HUES64 (cell line): Measurements from ENCODE around the gene PLEKHM1.
"Not testable (repeated sequence)": the region's sequence is repeated elsewhere in the genome, so short reads cannot be mapped to it uniquely, and the experiment has no call there.

Experiments used
- H3K27ac ChIP-seq: 2 replicates; pipeline ENCODE4 v1.7.0; 2013; ENCODE audit warnings: low read depth, low read length, inconsistent platforms
- H3K27me3 ChIP-seq: 2 replicates; pipeline ENCODE4 v1.6.1; 2013; ENCODE audit warnings: mild to moderate bottlenecking, low read length; ENCODE audit not compliant: insufficient read depth
- H3K36me3 ChIP-seq: 2 replicates; pipeline ENCODE4 v1.6.1; 2013; ENCODE audit warnings: mild to moderate bottlenecking, low read length; ENCODE audit not compliant: insufficient read depth
- H3K4me1 ChIP-seq: 2 replicates; pipeline ENCODE4 v1.6.1; 2013; ENCODE audit warnings: mild to moderate bottlenecking, low read length, moderate library complexity; ENCODE audit not compliant: insufficient read depth
- H3K4me3 ChIP-seq: 2 replicates; pipeline ENCODE4 v1.5.1; 2013; ENCODE audit warnings: mild to moderate bottlenecking, low read length, moderate library complexity
- H3K9ac ChIP-seq: 2 replicates; pipeline ENCODE4 v1.6.1; 2013; ENCODE audit warnings: mild to moderate bottlenecking, low read depth, low read length
- H3K9me3 ChIP-seq: 2 replicates; pipeline ENCODE4 v1.6.1; 2013; ENCODE audit warnings: low read depth, low read length; ENCODE audit not compliant: insufficient read depth
- WGBS: fragments of 150-250, 120-280 bp; methylation state at CpG from one replicate; pipeline ENCODE4 v1.1.7; 2013; ENCODE audit warnings: missing lambda C conversion rate; 5-methylcytosine and 5-hydroxymethylcytosine counted together

The PLEKHM1 gene

DNA sequence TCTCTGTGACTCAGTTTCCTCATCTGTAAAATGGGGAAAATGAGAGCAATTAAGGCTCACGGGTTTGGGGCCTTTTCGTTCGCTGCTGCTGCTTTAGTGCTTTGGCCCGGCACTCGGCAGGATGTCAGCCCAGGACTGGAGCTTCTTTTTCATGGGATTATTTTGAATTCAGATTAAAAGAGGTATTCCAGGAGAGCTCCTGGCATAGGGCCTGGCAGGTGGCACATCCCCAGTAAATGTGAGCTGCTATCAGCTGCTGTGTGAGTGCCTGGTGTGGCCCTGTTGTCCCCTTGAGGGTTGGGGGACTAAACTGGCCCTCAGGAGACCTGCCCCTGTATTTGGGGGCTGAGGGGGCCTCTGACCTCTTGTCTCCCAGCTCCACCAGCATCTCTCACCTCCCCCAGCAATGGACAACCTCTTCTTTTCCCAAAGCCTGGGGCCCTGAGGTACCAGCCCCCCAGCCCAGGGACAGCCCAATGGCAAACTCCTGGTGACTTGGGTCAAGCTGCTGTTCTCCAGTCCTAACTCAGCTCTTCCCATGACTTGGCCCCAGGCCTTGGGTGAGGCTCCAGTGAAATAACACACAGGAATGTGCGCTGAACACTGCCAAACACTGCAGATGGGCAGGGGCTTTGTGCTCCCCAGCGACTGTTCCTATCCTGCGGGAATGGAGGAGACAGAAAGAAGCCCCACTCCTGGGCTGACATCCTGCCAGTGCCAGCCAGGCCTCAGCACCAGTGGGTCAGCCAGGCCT lies 43.5 kb downstream of the PLEKHM1 start:
- not testable (repeated sequence) for H3K4me1 ChIP-seq, H3K36me3 ChIP-seq, H3K9me3 ChIP-seq, H3K27ac ChIP-seq, H3K9ac ChIP-seq, H3K27me3 ChIP-seq, H3K4me3 ChIP-seq
- WGBS = 94% methylated on average over 8 of the region's 8 CpGs

DNA sequence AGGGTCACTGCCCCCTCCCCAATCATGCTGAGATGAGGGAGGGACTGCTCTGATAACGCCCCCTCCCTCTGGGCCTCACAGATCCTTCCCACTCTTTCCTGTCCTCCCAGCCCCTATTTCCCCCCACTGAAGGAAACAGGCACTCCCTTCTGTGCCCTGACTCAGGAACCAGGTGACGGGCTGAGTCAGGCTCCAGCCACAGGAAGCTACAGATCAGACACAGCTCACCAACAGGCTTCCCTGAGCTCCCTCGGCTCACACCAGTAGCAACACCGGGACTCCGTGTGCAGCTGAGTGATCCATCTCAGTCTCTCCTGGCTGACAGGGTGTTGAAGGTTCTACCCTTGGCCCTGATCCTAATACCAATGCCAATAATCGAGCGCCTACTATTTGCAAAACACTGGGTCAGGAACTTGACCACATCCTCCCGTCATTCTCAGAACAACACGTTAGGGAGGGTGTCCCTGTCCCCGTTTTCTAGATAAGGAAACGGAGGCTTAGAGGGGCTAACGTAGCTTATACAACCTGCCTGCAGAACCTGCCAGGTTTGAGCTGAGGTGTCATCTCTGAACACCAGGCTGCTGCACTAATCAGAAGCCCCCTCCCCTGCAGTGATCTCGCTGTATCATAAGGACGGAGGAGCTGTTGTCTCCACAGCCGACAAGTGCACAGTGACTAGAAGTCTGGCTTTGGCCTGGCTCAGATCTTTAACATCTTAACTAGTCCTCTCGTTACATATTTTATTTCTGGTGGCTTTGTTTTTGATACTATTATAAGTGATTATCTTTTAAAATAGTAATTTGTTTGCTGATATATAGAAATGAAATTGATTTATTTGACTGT lies 44.4 kb downstream of the PLEKHM1 start:
- H3K9ac ChIP-seq, H3K27me3 ChIP-seq, H3K4me3 ChIP-seq, H3K9me3 ChIP-seq, H3K27ac ChIP-seq, H3K4me1 ChIP-seq, H3K36me3 ChIP-seq: not testable (repeated sequence)
- WGBS = 82% methylated on average over 15 of the region's 16 CpGs

DNA sequence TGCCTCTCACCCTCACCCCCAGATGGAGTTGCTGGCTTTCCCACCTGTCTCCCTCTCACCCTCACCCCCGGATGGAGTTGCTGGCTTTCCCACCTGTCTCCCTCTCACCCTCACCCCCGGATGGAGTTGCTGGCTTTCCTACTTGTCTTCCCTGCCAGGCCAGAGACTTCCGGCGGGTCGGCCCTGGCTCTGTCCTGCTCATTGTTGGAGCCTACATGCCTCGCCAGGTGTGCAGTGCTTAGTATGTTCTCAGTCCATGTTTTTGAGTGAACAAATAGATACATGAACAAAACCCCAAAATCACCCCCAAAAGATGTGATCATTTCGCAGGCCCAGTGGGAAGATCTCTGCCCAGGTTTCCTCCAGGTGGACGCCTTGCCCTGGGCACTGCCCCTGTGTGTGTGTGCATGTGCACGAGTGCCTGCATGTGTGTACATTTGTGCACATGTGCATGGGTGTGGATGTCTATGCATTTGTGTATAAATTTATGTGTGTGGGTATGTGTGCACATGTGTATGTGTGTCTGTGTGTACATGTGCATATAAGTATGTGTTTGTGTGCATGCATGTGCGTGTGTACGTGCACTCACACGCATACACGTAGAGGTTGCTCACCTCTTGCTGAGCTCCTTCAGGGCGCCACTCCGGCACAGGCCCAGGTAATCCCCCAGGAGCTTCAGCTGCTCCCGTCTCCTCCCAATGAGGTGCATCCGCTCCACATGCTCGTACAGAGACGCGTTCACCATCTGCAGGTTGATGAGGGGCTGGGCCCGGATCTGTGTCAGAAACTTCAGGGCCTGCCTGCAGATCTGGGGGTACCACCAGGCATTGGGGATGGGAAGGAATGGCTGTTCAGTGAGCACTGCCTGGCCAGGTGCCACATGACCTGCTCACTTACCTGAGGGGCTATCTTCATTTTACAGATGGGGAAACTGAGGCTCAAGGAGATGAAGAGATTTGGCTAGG lies 45.4 kb downstream of the PLEKHM1 start:
- not testable (repeated sequence) for H3K27ac ChIP-seq, H3K27me3 ChIP-seq, H3K4me3 ChIP-seq, H3K4me1 ChIP-seq, H3K36me3 ChIP-seq, H3K9ac ChIP-seq, H3K9me3 ChIP-seq
- 94% methylated on average over 21 of the region's 21 CpGs for WGBS

DNA sequence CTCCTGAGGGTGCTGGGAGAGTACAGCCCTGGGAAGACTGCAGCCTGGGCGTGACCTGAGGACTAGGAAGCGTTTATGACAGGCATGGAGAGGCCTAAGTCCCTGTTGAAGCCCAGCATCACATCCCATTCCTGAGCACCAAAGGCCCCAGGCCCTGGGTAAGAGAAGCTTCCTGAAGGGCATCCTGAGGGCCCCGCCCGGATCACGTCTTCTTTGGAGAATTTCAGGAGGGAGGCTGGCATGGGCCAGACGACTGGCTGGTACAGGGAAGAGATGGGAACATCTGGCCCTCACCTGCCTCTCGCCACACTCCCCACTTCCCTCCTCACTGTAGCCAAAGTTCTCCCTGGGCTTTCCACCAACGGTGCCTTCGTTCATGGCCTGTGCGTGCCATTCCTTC lies 46.2 kb downstream of the PLEKHM1 start:
- not testable (repeated sequence) for H3K9me3 ChIP-seq, H3K4me3 ChIP-seq, H3K27me3 ChIP-seq, H3K27ac ChIP-seq, H3K9ac ChIP-seq, H3K36me3 ChIP-seq, H3K4me1 ChIP-seq
- 88% methylated on average over 8 of the region's 10 CpGs for WGBS

DNA sequence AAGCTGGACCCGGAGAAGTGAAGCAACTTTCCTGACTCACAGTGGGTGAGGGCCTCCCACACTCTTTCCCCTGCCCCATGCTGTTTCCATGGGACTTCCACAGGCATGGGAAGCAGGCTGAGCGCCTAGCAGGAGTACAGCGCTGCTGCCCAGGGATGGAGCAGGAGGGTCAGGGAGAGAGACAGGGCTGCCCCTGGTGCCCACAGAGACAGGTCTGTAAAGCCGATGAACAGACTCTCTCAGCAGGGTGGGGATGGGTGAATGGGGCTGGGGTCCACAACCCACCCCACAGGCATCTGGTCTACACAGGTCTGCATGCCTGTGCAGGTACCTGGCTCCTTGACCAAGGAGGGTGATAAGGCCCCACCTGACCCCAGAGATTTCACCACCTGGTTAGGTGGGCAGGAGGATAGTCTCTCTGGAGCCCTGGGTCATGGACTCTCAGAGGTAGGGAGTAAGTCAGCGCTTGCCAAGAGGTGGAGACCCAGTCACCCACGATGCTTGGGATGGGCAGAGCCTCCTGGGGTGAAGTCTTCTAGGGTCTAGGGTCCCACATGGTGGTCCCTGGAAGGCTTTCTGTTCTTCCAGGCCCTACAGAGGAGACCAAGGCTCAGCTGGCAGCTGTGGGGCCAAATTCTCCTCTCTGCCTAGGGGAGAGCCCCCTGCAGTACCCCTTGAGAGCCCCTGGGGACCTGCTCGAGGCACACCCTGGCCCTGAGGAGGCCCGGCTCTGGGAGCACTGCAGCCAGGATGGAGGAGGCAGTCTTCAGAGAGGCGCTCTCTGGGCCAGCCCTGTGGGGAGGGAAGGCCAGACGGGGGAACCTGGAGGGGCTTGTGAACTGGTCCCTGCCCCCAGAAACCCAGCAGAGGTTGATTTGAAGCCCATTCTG lies 46.9 kb downstream of the PLEKHM1 start:
- not testable (repeated sequence) for H3K27ac ChIP-seq, H3K9me3 ChIP-seq, H3K4me1 ChIP-seq, H3K27me3 ChIP-seq, H3K36me3 ChIP-seq, H3K9ac ChIP-seq, H3K4me3 ChIP-seq
- 92% methylated on average over 7 of the region's 10 CpGs for WGBS

DNA sequence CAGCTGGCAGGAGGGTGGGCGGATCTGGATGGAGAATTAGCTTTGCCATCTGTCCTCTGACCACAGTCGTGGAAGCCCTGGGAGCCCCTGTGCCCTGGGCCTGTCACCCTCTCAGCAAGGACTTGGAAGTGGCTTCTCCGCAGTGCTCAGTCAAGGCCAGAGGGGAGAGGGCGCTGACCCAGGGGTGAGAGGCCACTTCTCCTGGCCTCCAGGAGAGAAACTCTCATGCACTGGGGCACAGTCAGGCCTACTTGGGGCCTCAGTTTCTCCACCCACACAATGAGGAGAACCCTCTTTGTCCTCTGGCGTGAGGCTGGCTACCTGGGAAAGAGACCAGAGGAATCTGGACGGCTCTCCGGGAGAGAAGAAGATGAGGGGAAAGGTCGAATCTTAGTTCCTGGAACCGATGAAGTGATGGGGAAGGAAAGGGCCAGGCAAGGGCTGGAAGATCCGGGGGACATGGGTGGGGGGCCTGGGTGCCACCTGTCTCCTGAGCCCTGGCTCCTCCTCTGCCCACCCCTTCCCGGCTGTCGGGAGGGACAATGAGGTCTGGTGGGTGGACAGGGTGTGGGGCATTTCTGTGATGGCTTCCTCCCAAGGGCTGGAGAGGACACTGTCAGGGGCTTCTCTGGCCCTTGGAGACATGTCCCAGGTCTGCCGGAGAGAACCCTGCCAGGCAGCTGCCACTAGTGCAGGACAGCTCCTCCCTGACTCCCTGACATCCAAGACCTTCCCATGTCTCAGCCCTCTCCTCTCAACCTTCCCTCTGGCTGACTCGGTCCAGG lies 48.8 kb downstream of the PLEKHM1 start:
- Histone ChIP-seq H3K27me3 (no peaks in the 10 kb centered on the region), H3K36me3 (no peaks in the 10 kb centered on the region), H3K4me3 (no peak overlapping the region), H3K9me3 (no peaks in the 10 kb centered on the region), H3K27ac (no peak overlapping the region), H3K9ac (no peak overlapping the region), H3K4me1 (peaks cover 15% of the 10 kb centered on the region)
- WGBS = 91% methylated on average over 13 of the region's 14 CpGs

DNA sequence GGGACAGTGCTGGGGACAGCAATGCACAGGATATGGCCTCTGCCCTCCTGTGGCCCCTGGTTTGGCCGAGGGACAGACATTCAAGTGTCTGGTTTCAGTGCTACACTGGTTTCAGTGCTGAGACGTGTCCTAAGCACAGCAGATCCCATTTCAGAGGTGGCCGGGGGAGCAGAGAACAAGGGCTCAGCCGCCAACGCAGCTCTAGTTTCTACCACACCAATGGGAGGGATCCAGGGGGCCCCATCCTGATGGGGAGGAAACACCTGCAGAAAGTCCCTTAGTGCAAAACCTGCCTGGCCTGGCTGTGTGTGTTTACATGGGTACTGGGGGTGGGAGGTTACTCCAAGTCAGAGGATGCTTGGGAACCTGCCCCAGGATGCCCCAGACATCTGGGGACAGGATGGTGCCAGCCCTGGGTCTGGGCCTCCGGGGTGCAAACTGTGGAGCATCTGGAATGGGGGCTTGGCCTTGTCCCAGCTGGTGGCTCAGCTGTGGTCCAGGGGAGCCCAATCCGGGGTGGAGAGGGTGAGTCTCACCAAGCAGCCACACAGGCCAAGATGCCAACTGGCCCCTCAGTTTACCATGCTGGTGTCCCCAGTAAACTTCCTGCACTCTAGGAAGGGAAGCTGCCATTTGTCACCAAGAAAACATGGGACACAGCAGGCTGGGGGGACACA lies 49.5 kb downstream of the PLEKHM1 start:
- not testable (repeated sequence) for H3K9ac ChIP-seq, H3K9me3 ChIP-seq, H3K27ac ChIP-seq, H3K36me3 ChIP-seq, H3K4me3 ChIP-seq, H3K27me3 ChIP-seq
- H3K4me1 ChIP-seq = peaks cover 15% of the 10 kb centered on the region
- 86% methylated on average over 7 of the region's 7 CpGs for WGBS

DNA sequence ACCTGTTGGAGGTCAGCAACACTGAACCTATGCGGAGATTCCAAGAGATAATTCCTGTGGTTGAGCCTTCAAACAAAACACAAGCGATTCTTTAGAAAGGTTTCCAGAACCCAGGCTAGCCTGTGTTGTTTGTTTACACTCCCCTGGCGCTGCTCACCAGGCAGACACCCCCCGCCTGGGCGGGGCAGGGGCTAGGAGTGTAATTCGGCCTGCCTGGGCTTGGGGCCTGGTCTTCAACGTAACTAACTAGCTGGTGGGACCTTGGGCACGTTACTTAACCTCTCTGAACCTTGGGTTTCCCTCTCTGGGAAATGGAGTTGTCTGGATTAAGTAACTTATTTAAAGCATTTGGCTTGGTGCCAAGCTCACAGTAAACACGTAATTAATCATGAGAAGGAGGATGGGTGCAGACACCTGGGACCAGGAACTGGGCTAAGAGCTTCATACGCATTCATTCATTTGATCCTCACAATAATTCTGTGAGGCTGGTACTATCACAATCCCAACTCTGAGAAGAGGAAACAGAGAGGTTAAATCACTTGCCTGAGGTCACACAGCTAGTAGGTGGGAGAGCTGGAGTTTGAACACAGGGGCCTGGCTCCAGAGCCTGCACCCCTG lies 50.3 kb downstream of the PLEKHM1 start:
- Histone ChIP-seq H3K36me3 (no peaks in the 10 kb centered on the region), H3K9me3 (no peaks in the 10 kb centered on the region), H3K27ac (no peak overlapping the region), H3K27me3 (no peaks in the 10 kb centered on the region), H3K4me1 (peaks cover 15% of the 10 kb centered on the region), H3K9ac (no peak overlapping the region), H3K4me3 (no peak overlapping the region)
- 34% methylated on average over 10 of the region's 10 CpGs for WGBS

DNA sequence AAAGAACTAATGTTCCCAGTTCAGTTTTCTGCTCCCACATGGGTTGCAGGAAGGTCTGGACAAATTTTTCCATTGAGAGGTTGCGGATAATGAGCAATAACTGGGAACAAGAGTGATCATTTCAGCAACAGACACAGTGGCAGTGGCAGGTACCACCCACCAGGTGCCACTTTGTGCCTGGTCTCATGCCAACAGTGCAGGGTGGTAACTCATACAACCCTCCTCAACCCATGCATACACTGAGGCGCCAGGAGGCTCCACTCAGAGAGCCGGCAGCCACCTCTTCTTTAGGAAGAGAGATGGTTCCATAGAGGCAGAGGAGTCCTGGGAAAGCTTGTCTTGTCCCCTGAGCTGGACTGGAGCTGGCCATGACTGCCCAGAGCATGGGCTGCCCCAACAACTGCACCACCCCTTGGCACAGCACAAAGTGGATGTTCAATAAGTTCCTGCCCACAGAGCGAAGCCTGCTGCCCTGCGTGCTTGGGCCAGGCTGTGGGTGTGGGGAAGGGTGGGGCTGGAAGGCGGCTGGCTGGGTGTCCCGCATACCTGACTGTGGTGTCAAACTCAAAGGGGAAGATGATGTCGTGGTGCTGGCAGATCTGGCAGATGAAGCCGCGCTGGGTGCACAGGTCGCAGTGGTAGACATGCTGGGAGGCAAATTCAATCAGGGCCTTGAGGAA lies 51.5 kb downstream of the PLEKHM1 start:
- no peak overlapping the region for H3K4me3 ChIP-seq
- no peaks in the 10 kb centered on the region for H3K36me3 ChIP-seq
- H3K9ac ChIP-seq = no peak overlapping the region
- no peaks in the 10 kb centered on the region for H3K9me3 ChIP-seq
- 89% methylated on average over 11 of the region's 11 CpGs for WGBS
- H3K4me1 ChIP-seq = peaks cover 15% of the 10 kb centered on the region
- no peak overlapping the region for H3K27ac ChIP-seq
- H3K27me3 ChIP-seq = peaks cover 5% of the 10 kb centered on the region
